MCF 10A (cell line): Measurements from ENCODE around the gene SLC24A1. TPM values are rescaled to one million over a fixed set of nuclear protein-coding genes. Genes with fewer than 3 reads are reported as not detected.

Experiments
- BruUV-seq: library from RNA; stranded (reverse); fragments of 400-500 nt; replicated peaks from 2 replicates; lab custom pipeline; 2021; lab: Mats Ljungman, UMichigan
- CTCF ChIA-PET: fragments of 300-600 bp; sonication (Branson Sonifier 250); formaldehyde crosslinking; extraction: SDS; loops from one replicate; lab custom pipeline; 2021; ENCODE audit warnings: antibody characterized with exemption, inconsistent platforms; lab: Yijun Ruan, JAX
- POLR2A ChIA-PET: fragments of 300-600, 350-650 bp; sonication (Branson Sonifier 250); formaldehyde crosslinking; extraction: SDS; loops from one replicate; lab custom pipeline; 2020; ENCODE audit warnings: antibody characterized with exemption, inconsistent platforms; lab: Yijun Ruan, JAX
- DNase-seq: peaks from one replicate; pipeline ENCODE4 v3.0.0-alpha.2; 2018; ENCODE audit not compliant: unreplicated experiment
- H3K27ac Mint-ChIP-seq: one replicate; pipeline ENCODE4 v1.8.0; 2022; ENCODE audit warnings: mild to moderate bottlenecking, low read depth, mixed read lengths; ENCODE audit not compliant: unreplicated experiment
- H3K27me3 Mint-ChIP-seq: one replicate; pipeline ENCODE4 v1.8.0; 2022; ENCODE audit warnings: mixed read lengths; ENCODE audit not compliant: insufficient read depth, unreplicated experiment
- H3K36me3 Mint-ChIP-seq: one replicate; pipeline ENCODE4 v1.8.0; 2022; ENCODE audit warnings: mild to moderate bottlenecking, moderate library complexity, mixed read lengths; ENCODE audit not compliant: insufficient read depth, unreplicated experiment
- H3K4me1 Mint-ChIP-seq: one replicate; pipeline ENCODE4 v1.8.0; 2022; ENCODE audit warnings: mixed read lengths; ENCODE audit not compliant: insufficient read depth, unreplicated experiment
- H3K4me3 Mint-ChIP-seq: one replicate; pipeline ENCODE4 v1.8.0; 2022; ENCODE audit warnings: mild to moderate bottlenecking, moderate library complexity, mixed read lengths; ENCODE audit not compliant: unreplicated experiment
- H3K9me3 Mint-ChIP-seq: one replicate; pipeline ENCODE4 v1.8.0; 2022; ENCODE audit warnings: mixed read lengths; ENCODE audit not compliant: unreplicated experiment
- intact Hi-C: fragments of 100-400 bp; cut with micrococcal nuclease; formaldehyde crosslinking; loops from 2 replicates; pipeline ENCODE4 v1.14.1; 2022
- total RNA-seq: library from RNA; stranded (reverse); gene quantifications from 2 replicates; pipeline ENCODE4 v1.2.3, GENCODE V29; 2022
- TF ChIP-seq, protein P1 (sequence below): fragments of 200-600 bp; IDR thresholded peaks from one replicate; pipeline ENCODE4 v1.8.0; 2022; ENCODE audit warnings: antibody characterized with exemption, mild to moderate bottlenecking; ENCODE audit not compliant: unreplicated experiment

The SLC24A1 gene
- total RNA-seq, 1 experiment from 2014 or later = 8.2 TPM

GRCh38 chr15:65653801-65654521 lies 32.2 kb downstream of the SLC24A1 start:
- H3K4me3 Mint-ChIP-seq = no peak overlapping the region
- H3K36me3 Mint-ChIP-seq = peaks cover 32% of the 10 kb centered on the region
- TF ChIP-seq, protein P1, sequence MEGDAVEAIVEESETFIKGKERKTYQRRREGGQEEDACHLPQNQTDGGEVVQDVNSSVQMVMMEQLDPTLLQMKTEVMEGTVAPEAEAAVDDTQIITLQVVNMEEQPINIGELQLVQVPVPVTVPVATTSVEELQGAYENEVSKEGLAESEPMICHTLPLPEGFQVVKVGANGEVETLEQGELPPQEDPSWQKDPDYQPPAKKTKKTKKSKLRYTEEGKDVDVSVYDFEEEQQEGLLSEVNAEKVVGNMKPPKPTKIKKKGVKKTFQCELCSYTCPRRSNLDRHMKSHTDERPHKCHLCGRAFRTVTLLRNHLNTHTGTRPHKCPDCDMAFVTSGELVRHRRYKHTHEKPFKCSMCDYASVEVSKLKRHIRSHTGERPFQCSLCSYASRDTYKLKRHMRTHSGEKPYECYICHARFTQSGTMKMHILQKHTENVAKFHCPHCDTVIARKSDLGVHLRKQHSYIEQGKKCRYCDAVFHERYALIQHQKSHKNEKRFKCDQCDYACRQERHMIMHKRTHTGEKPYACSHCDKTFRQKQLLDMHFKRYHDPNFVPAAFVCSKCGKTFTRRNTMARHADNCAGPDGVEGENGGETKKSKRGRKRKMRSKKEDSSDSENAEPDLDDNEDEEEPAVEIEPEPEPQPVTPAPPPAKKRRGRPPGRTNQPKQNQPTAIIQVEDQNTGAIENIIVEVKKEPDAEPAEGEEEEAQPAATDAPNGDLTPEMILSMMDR = no peak
- peaks cover 26% of the 10 kb centered on the region for H3K4me1 Mint-ChIP-seq
- no peaks in the 10 kb centered on the region for H3K9me3 Mint-ChIP-seq
- intact Hi-C loops = no loop called here
- no peaks in the 10 kb centered on the region for H3K27me3 Mint-ChIP-seq
- DNase-seq = no peak
- peak overlapping the region; percentile 80 for H3K27ac Mint-ChIP-seq
- CTCF ChIA-PET = interaction anchor here (0.8 to 1.9 kb wide), 4 partner anchors 16 to 762 kb away, joined by 3 to 11 read pairs (median 5); partner anchors contain the start of gene RAB11A
- no TSS peak for BruUV-seq
- POLR2A ChIA-PET = interaction anchor here (0.5 to 1.3 kb wide), 7 partner anchors 22 to 1889 kb away, joined by 3 to 5 read pairs (median 3); partner anchors contain the start of gene MAP2K5

- DNase-seq = no peak
- H3K4me3 Mint-ChIP-seq = no peak overlapping the region
- H3K9me3 Mint-ChIP-seq = no peaks in the 10 kb centered on the region
- H3K36me3 Mint-ChIP-seq = peaks cover 43% of the 10 kb centered on the region
- ChIA-PET POLR2A (interaction anchor here (0.6 to 0.8 kb wide), 3 partner anchors 13 to 148 kb away, joined by 3 to 5 read pairs (median 4); no protein-coding TSS in a partner anchor), CTCF (interaction anchor here (1.2 to 1.9 kb wide), 2 partner anchors 17 to 214 kb away, joined by 7 to 11 read pairs; partner anchors contain the start of gene RAB11A)
- H3K4me1 Mint-ChIP-seq = peaks cover 26% of the 10 kb centered on the region
- intact Hi-C loops = no loop called here
- BruUV-seq = no TSS peak
- peak overlapping the region; percentile 80 for H3K27ac Mint-ChIP-seq
- H3K27me3 Mint-ChIP-seq = no peaks in the 10 kb centered on the region
- TF ChIP-seq, protein P1 = no peak
These were observed 33.3 kb downstream of the SLC24A1 start for GRCh38 chr15:65655026-65655425.

GRCh38 chr15:65655457-65655856 lies 33.7 kb downstream of the SLC24A1 start:
- peak overlapping the region; percentile 80 for H3K27ac Mint-ChIP-seq
- H3K4me3 Mint-ChIP-seq = no peak overlapping the region
- CTCF ChIA-PET = no interaction called here
- no TSS peak for BruUV-seq
- intact Hi-C loops = no loop called here
- POLR2A ChIA-PET = interaction anchor here (0.6 to 0.8 kb wide), 2 partner anchors 12 to 148 kb away, joined by 3 to 5 read pairs; no protein-coding TSS in a partner anchor
- TF ChIP-seq, protein P1 = no peak
- H3K4me1 Mint-ChIP-seq = peaks cover 26% of the 10 kb centered on the region
- H3K9me3 Mint-ChIP-seq = no peaks in the 10 kb centered on the region
- H3K27me3 Mint-ChIP-seq = no peaks in the 10 kb centered on the region
- peaks cover 46% of the 10 kb centered on the region for H3K36me3 Mint-ChIP-seq
- DNase-seq = no peak

DNA sequence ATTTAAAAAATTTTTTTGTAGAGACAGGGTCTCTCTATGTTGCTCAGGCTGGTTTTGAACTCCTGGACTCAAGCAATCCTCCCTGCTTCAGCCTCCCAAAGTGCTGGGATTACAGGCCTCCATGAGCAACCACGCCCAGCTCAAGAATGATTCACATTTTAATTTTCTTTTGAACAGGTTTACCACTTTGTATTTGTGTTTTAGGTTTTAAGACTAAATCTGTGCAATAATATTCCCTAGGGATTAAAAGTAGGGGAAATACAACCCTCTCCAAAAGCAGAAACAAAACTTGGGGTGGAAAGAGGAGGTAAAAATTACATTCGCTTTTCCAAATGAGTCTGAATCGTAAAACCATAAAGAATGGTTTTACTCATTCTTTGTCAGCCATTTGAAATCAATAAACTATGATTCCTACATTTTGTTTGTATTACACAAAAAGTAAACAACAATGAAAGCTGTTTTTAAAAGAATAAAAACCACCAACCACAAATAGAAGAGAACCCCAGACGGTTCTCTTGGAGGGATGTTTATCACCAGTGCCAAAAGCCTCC lies 37.8 kb downstream of the SLC24A1 start:
- POLR2A ChIA-PET = interaction anchor here (1.0 to 1.4 kb wide), 4 partner anchors 9 to 210 kb away, joined by 3 to 5 read pairs (median 4); partner anchors contain the start of genes INTS14 and RAB11A
- no TSS peak for BruUV-seq

More for the DNA sequence above, 37.8 kb downstream of the SLC24A1 start:
- Mint-ChIP-seq H3K9me3 (no peaks in the 10 kb centered on the region), H3K27ac (no peak overlapping the region), H3K27me3 (no peaks in the 10 kb centered on the region), H3K36me3 (peaks cover 57% of the 10 kb centered on the region), H3K4me3 (no peak overlapping the region), H3K4me1 (peaks cover 8% of the 10 kb centered on the region)
- CTCF ChIA-PET = interaction anchor here (1.0 to 2.7 kb wide), 2 partner anchors 21 to 165 kb away, joined by 3 to 12 read pairs; no protein-coding TSS in a partner anchor
- intact Hi-C loops = no loop called here
- TF ChIP-seq, protein P1 = no peak
- no peak for DNase-seq
